ENCODE results near the gene ENTPD2.

DNA sequence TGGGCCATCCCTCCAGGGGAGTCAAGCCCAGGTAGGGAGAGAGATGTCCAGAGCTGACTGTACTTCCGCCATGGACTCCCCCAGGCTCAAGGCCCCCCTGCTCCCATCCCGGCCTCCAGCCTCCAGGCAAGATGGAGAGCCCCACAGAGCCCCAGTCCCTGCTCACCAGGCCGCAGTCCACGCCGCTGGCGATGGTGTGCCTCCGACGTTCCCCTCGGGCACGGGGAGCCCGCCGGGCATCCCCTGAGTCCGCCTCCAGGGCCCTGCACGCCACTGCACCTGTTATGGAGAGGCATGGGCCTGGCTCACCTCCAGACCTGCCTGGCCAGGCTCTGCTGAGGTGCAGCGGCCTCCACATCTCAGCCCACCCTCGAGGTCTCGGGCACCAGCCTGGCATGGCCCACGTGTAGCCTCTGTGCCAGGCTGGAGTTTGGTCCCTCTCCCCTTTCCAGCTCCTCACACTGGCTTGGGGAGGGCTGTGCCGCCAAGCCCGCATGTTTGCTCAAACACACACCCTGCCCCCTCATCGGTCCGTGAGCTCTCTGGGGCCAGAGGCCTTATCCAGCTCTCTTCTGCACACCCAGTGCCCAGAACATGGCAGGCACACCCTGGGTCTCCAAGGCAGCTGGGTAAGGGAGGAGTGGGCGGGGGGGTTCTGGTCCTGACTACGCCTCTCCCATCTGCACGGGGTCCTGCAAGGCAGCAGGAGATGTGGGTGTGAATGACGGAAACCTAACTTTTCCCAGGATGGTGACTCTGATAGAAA, 12.4 kb upstream of the ENTPD2 start:
- TF ChIP-seq, protein P1, sequence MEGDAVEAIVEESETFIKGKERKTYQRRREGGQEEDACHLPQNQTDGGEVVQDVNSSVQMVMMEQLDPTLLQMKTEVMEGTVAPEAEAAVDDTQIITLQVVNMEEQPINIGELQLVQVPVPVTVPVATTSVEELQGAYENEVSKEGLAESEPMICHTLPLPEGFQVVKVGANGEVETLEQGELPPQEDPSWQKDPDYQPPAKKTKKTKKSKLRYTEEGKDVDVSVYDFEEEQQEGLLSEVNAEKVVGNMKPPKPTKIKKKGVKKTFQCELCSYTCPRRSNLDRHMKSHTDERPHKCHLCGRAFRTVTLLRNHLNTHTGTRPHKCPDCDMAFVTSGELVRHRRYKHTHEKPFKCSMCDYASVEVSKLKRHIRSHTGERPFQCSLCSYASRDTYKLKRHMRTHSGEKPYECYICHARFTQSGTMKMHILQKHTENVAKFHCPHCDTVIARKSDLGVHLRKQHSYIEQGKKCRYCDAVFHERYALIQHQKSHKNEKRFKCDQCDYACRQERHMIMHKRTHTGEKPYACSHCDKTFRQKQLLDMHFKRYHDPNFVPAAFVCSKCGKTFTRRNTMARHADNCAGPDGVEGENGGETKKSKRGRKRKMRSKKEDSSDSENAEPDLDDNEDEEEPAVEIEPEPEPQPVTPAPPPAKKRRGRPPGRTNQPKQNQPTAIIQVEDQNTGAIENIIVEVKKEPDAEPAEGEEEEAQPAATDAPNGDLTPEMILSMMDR (conservative IDR thresholded peaks at IDR 0.05; ENCODE audit: low read depth in 2 of 2) = no peak
- no peak for TF ChIP-seq POLR2AphosphoS5 (IDR thresholded peaks at IDR 0.05; ENCODE audit: low read depth)
- TF ChIP-seq JUNB (IDR thresholded peaks at IDR 0.05; ENCODE audit: unreplicated experiment) = no peak
- TF ChIP-seq, protein P2, sequence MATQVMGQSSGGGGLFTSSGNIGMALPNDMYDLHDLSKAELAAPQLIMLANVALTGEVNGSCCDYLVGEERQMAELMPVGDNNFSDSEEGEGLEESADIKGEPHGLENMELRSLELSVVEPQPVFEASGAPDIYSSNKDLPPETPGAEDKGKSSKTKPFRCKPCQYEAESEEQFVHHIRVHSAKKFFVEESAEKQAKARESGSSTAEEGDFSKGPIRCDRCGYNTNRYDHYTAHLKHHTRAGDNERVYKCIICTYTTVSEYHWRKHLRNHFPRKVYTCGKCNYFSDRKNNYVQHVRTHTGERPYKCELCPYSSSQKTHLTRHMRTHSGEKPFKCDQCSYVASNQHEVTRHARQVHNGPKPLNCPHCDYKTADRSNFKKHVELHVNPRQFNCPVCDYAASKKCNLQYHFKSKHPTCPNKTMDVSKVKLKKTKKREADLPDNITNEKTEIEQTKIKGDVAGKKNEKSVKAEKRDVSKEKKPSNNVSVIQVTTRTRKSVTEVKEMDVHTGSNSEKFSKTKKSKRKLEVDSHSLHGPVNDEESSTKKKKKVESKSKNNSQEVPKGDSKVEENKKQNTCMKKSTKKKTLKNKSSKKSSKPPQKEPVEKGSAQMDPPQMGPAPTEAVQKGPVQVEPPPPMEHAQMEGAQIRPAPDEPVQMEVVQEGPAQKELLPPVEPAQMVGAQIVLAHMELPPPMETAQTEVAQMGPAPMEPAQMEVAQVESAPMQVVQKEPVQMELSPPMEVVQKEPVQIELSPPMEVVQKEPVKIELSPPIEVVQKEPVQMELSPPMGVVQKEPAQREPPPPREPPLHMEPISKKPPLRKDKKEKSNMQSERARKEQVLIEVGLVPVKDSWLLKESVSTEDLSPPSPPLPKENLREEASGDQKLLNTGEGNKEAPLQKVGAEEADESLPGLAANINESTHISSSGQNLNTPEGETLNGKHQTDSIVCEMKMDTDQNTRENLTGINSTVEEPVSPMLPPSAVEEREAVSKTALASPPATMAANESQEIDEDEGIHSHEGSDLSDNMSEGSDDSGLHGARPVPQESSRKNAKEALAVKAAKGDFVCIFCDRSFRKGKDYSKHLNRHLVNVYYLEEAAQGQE (IDR thresholded peaks at IDR 0.05; ENCODE audit: unreplicated experiment) = no peak
- TF ChIP-seq EZH2phosphoT487 (IDR thresholded peaks at IDR 0.05; ENCODE audit: unreplicated experiment) = no peak
- TF ChIP-seq, protein P3, sequence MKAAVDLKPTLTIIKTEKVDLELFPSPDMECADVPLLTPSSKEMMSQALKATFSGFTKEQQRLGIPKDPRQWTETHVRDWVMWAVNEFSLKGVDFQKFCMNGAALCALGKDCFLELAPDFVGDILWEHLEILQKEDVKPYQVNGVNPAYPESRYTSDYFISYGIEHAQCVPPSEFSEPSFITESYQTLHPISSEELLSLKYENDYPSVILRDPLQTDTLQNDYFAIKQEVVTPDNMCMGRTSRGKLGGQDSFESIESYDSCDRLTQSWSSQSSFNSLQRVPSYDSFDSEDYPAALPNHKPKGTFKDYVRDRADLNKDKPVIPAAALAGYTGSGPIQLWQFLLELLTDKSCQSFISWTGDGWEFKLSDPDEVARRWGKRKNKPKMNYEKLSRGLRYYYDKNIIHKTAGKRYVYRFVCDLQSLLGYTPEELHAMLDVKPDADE (IDR thresholded peaks at IDR 0.05) = no peak
- TF ChIP-seq EZH2 (IDR thresholded peaks at IDR 0.05; ENCODE audit: low read depth, unreplicated experiment) = no peak
- no peak for TF ChIP-seq CREB1 (CRISPR knock-in tag; IDR thresholded peaks at IDR 0.05; ENCODE audit: low read depth)
- TF ChIP-seq STAT1 (IDR thresholded peaks at IDR 0.05; ENCODE audit: unreplicated experiment) = no peak
